Dermis microvascular lymphatic vessel endothelial cell (primary cell): ENCODE results near the gene CST11. TPM values are rescaled to one million over a fixed set of nuclear protein-coding genes. Genes with fewer than 3 reads are reported as not detected.

Experiments used
- total RNA-seq: library from RNA; depleted of rRNA; stranded (reverse); fragments of >200 nt; gene quantifications from 2 replicates; pipeline ENCODE4 v1.2.1, GENCODE V29; 2014

CST11 gene
- total RNA-seq, 1 donor from 2014 or later, result not detected

Other genes starting within 250 kb of the CST11 start
- gene NXT1, start 102.1 kb downstream of the CST11 start, total RNA-seq, result 26.6 and 29.3 TPM in 2 replicates
- gene GZF1, start 90.7 kb downstream of the CST11 start, total RNA-seq, result 14.6 and 22.5 TPM in 2 replicates
- gene NAPB, start 31.4 kb downstream of the CST11 start, total RNA-seq, result 4.7 and 5.8 TPM in 2 replicates
- gene CSTL1, start 13.2 kb downstream of the CST11 start, total RNA-seq, result not detected in 2 replicates
- not detected in 2 replicates for gene CST8, start 38.2 kb upstream of the CST11 start, total RNA-seq
- gene CST9L, start 115.6 kb upstream of the CST11 start, total RNA-seq, result not detected in 2 replicates
- gene CST9, start 153.0 kb upstream of the CST11 start, total RNA-seq, result under 0.01 TPM in 1 of 2 replicates, not detected in the other
- 112 and 193 TPM in 2 replicates for gene CST3, start 185.1 kb upstream of the CST11 start, total RNA-seq
- gene CST4, start 236.2 kb upstream of the CST11 start, total RNA-seq, result not detected in 2 replicates